ENCODE measurements around the gene ZNF292.

DNA sequence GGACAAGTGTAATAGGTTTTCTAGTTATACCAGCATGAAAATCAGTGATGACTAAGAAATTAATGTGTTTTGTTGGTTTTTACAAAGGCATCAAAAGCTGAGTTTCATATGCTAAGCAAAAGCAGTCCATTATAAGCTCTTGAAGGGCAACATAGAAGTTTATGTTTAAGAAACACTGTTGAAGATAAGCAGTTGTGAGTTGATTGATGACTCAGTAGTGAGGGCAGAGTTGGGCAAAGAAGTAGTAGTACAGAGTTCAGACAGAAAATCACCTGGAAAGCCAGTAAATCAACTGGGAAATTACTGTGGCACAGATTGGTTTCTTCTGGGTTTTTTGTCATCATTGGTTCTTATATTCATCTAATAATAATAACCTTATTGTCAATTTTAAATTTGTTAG lies 89.0 kb downstream of the ZNF292 start:
- TF ChIP-seq, protein P1, sequence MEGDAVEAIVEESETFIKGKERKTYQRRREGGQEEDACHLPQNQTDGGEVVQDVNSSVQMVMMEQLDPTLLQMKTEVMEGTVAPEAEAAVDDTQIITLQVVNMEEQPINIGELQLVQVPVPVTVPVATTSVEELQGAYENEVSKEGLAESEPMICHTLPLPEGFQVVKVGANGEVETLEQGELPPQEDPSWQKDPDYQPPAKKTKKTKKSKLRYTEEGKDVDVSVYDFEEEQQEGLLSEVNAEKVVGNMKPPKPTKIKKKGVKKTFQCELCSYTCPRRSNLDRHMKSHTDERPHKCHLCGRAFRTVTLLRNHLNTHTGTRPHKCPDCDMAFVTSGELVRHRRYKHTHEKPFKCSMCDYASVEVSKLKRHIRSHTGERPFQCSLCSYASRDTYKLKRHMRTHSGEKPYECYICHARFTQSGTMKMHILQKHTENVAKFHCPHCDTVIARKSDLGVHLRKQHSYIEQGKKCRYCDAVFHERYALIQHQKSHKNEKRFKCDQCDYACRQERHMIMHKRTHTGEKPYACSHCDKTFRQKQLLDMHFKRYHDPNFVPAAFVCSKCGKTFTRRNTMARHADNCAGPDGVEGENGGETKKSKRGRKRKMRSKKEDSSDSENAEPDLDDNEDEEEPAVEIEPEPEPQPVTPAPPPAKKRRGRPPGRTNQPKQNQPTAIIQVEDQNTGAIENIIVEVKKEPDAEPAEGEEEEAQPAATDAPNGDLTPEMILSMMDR (IDR thresholded peaks at IDR 0.05; ENCODE audit: low read depth, low read length) = no peak
- no peak for TF ChIP-seq EZH2phosphoT487 (IDR thresholded peaks at IDR 0.05; ENCODE audit: low read depth)

Measured in OCI-LY3 (cell line).